Upper lobe of left lung (tissue), 6 donors: Measurements from ENCODE around the gene PLXNA2. TPM values are rescaled to one million over a fixed set of nuclear protein-coding genes. Genes with fewer than 3 reads are reported as not detected.

Experiments
- ATAC-seq, 2 donors: fragments of 200-7000 bp; cut with Tn5 transposase; one replicate each; pipeline ENCODE4 v1.9.1; 2022; ENCODE audit warnings: mild to moderate bottlenecking in 2 of 2, moderate library complexity in 2 of 2; ENCODE audit not compliant: low FRiP score in 2 of 2
- DNase-seq, 2 donors: peaks; one replicate each; pipeline ENCODE4 v3.0.0-alpha.2; 2019 to 2020
- H3K27ac ChIP-seq, 4 donors: fragments of 200-600 bp; sonication (generic); one replicate each; pipeline ENCODE4 v1.5.1; 2016 to 2019
- H3K27me3 ChIP-seq, 4 donors: fragments of 200-600 bp; sonication (generic); one replicate each; pipeline ENCODE4 v1.5.1; 2017 to 2019
- H3K36me3 ChIP-seq, 4 donors: fragments of 200-600 bp; sonication (generic); one replicate each; pipeline ENCODE4 v1.5.1; 2016 to 2019
- H3K4me1 ChIP-seq, 4 donors: fragments of 200-600 bp; sonication (generic); one replicate each; pipeline ENCODE4 v1.5.1; 2018 to 2019
- H3K4me3 ChIP-seq, 4 donors: fragments of 200-600 bp; sonication (generic); one replicate each; pipeline ENCODE4 v1.5.1; 2017 to 2019; ENCODE audit warnings: mild to moderate bottlenecking in 2 of 4, moderate library complexity in 1 of 4
- H3K9me3 ChIP-seq, 4 donors: fragments of 200-600 bp; sonication (generic); one replicate each; pipeline ENCODE4 v1.5.1; 2018 to 2019
- EP300 ChIP-seq, 4 donors: sonication (generic); formaldehyde crosslinking; IDR thresholded peaks; one replicate each; pipeline ENCODE4 v1.5.1; 2017; ENCODE audit warnings: antibody characterized with exemption in 4 of 4, control low read depth in 2 of 4
- POLR2A ChIP-seq, 4 donors: fragments of 450-650 bp; IDR thresholded peaks; one replicate each; pipeline ENCODE4 v1.5.1; 2016 to 2017; ENCODE audit warnings: antibody characterized with exemption in 4 of 4, mild to moderate bottlenecking in 2 of 4
- POLR2AphosphoS5 ChIP-seq, 2 donors: sonication (generic); formaldehyde crosslinking; IDR thresholded peaks; one replicate each; pipeline ENCODE4 v1.5.1; 2017; ENCODE audit warnings: antibody characterized with exemption in 2 of 2
- WGBS, 2 donors: methylation state at CpG; one replicate each; pipeline ENCODE4 v1.1.5; 2017 to 2018; 5-methylcytosine and 5-hydroxymethylcytosine counted together
- total RNA-seq, 6 donors: library from RNA; depleted of rRNA in 4 of 6; stranded (reverse); fragments of >200 nt in 4 of 6; gene quantifications; one replicate each; pipeline versions ENCODE4 v1.1.0 to v1.2.1, GENCODE V29; 2016 to 2021
- TF ChIP-seq, protein P1 (sequence below), 6 experiments: fragments of 450-650 bp in 4 of 6; fragments of 200-600 bp in 2 of 6; sonication (generic) in 2 of 6; IDR thresholded peaks; one replicate each; pipeline ENCODE4 v1.5.1; 2016 to 2019; ENCODE audit warnings: antibody characterized with exemption in 6 of 6
- donor health status: DM: no; HTN: no; CAD: no; lungs with moderate emphysema.
- donor health status: DM: no; HTN: yes; CAD: no; lungs with severe emphysema.

Gene PLXNA2
- total RNA-seq, 6 donors from 2014 or later, result 77.5 to 150 (median 101) TPM

- Histone ChIP-seq H3K4me1 (peaks cover 70 to 88% (median 77%) of the 10 kb centered on the region in 4 donors), H3K27me3 (no peaks in the 10 kb centered on the region), H3K4me3 (no peak overlapping the region), H3K36me3 (peaks cover 0 to 6% (median 0%) of the 10 kb centered on the region in 4 donors), H3K9me3 (no peaks in the 10 kb centered on the region), H3K27ac (peak overlapping the region in 3 of 4 donors; percentile 9 to 82 (median 10))
- DNase-seq, result no peak
- TF ChIP-seq EP300 (IDR thresholded peaks at IDR 0.05), result no peak
- 78 to 82% methylated on average over 8 of the region's 8 CpGs for WGBS, 2 donors
- no peak for ATAC-seq
Measured at GRCh38 chr1:208223136-208223535, 21.0 kb downstream of the PLXNA2 start.

DNA sequence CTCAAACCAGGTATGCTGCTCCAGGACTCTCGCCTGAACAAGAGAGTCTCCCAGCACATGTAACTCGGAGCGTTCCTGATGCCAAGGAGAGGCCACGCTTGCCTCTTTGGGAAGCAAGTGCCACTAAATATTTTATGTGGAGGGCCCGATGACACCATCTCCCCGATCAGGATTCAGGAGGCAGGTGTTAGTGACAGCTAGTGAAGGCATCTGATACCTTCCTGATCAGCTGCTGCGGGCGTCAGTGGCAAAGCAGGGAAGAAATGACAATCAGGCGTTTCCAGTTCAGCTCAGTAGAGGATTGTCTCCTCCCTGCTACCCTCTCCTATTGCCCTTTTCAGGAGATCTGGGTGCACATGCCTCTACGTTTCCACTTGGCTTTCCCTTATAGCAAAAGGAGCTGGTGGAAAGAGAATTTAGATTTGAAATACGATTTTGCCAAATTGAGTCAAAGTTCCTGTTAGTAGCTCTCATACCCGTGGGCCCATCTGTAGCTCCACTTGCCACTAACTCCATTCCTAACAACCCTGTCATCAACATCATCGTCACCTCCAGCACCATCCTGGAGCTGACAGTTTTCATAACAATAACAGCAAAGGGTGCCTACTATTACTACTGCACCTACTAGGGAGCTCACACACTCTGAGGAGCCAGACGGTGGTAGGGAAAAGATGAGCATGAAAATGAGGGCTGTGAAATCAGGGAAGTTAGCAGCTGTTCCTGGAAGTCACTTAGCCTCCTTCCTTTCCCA is 21.6 kb downstream of the PLXNA2 start:
- ATAC-seq (no peak), DNase-seq (no peak)
- no peak overlapping the region for H3K4me3 ChIP-seq
- no peaks in the 10 kb centered on the region for H3K27me3 ChIP-seq
- TF ChIP-seq, protein P1, sequence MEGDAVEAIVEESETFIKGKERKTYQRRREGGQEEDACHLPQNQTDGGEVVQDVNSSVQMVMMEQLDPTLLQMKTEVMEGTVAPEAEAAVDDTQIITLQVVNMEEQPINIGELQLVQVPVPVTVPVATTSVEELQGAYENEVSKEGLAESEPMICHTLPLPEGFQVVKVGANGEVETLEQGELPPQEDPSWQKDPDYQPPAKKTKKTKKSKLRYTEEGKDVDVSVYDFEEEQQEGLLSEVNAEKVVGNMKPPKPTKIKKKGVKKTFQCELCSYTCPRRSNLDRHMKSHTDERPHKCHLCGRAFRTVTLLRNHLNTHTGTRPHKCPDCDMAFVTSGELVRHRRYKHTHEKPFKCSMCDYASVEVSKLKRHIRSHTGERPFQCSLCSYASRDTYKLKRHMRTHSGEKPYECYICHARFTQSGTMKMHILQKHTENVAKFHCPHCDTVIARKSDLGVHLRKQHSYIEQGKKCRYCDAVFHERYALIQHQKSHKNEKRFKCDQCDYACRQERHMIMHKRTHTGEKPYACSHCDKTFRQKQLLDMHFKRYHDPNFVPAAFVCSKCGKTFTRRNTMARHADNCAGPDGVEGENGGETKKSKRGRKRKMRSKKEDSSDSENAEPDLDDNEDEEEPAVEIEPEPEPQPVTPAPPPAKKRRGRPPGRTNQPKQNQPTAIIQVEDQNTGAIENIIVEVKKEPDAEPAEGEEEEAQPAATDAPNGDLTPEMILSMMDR (IDR thresholded peaks at IDR 0.05), result no peak
- no peak for TF ChIP-seq POLR2AphosphoS5 (IDR thresholded peaks at IDR 0.05)
- TF ChIP-seq POLR2A (IDR thresholded peaks at IDR 0.05), result no peak
- no peak for TF ChIP-seq EP300 (IDR thresholded peaks at IDR 0.05)
- peaks cover 0 to 8% (median 2%) of the 10 kb centered on the region in 4 donors for H3K36me3 ChIP-seq
- WGBS, 2 donors, result 79 to 83% methylated on average over 12 to 14 of the region's 14 CpGs
- no peaks in the 10 kb centered on the region for H3K9me3 ChIP-seq
- H3K27ac ChIP-seq, result peak overlapping the region; percentile 9 to 82 (median 45)
- peaks cover 70 to 88% (median 75%) of the 10 kb centered on the region in 4 donors for H3K4me1 ChIP-seq

DNA sequence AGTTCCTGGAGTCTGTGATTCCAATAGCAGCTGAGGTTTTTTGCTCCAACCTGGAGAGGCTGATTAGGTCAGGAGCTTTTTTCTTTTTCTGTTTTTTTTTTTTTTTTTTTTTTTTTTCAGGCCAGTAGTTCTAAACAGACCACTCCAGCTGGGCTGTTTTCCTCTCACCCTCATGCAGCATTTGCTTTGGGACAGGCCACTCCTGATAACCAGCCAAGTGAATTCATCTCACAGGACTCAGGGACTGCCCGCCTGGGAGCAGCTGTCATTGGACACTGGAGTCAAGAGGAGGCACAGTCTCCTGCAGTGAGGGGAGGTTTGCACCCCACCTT is 22.9 kb downstream of the PLXNA2 start:
- peaks cover 63 to 82% (median 68%) of the 10 kb centered on the region in 4 donors for H3K4me1 ChIP-seq
- peaks cover 7 to 21% (median 15%) of the 10 kb centered on the region in 4 donors for H3K36me3 ChIP-seq
- peak in 1 of 2 donors; percentile 39 for ATAC-seq
- no peaks in the 10 kb centered on the region for H3K27me3 ChIP-seq
- H3K27ac ChIP-seq, result peak overlapping the region; percentile 73 to 85 (median 81)
- TF ChIP-seq POLR2AphosphoS5 (IDR thresholded peaks at IDR 0.05), result peak in 1 of 2 donors; percentile 54
- no peak for TF ChIP-seq EP300 (IDR thresholded peaks at IDR 0.05)
- H3K4me3 ChIP-seq, result no peak overlapping the region
- no peak for DNase-seq
- no peaks in the 10 kb centered on the region for H3K9me3 ChIP-seq
- WGBS, 2 donors, result 53 to 67% methylated on average over 1 of the region's 1 CpG

DNA sequence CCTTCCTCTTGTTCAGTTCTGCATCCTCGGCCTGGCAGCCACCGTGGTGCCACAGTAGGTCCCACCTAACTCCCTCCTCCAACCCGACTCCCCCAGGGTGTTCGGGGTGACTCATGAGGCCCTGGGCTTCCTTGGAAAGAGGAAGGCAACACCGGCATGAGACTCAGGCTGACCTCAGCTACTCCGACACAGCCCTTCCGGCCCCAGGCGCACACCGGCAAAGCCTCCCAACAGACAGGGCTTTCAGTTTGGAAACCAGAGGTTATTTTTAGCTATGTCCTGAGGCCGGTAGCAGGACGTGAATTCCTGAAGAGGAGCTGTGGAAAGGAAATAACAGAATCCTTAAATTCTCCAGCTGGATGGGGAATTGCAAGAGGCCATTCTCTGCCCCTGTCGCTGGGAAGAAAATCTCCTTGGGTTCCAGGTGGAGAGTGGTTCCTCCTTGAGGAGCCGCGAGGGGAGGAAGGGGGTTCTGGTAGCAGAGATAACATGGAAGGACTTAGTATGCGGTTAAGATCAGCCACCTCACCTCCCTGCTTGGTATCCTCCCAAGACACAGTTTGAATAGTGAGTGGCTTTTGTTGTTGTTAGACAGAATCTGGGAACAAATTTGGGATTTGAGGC is 24.4 kb downstream of the PLXNA2 start:
- DNase-seq (peak; percentile 73 to 74), ATAC-seq (peak; percentile 58 to 76)
- Histone ChIP-seq H3K9me3 (no peaks in the 10 kb centered on the region), H3K27me3 (no peaks in the 10 kb centered on the region), H3K4me3 (peak overlapping the region in 1 of 4 donors; percentile 1), H3K36me3 (peaks cover 7 to 33% (median 24%) of the 10 kb centered on the region in 4 donors), H3K27ac (peak overlapping the region; percentile 73 to 85 (median 81)), H3K4me1 (peaks cover 57 to 78% (median 73%) of the 10 kb centered on the region in 4 donors)
- WGBS, 2 donors, result 29 to 31% methylated on average over 11 to 15 of the region's 15 CpGs
- TF ChIP-seq POLR2AphosphoS5 (IDR thresholded peaks at IDR 0.05) (peak; percentile 78 to 82), POLR2A (IDR thresholded peaks at IDR 0.05) (no peak), EP300 (IDR thresholded peaks at IDR 0.05) (peak in 1 of 4 donors; percentile 58)

DNA sequence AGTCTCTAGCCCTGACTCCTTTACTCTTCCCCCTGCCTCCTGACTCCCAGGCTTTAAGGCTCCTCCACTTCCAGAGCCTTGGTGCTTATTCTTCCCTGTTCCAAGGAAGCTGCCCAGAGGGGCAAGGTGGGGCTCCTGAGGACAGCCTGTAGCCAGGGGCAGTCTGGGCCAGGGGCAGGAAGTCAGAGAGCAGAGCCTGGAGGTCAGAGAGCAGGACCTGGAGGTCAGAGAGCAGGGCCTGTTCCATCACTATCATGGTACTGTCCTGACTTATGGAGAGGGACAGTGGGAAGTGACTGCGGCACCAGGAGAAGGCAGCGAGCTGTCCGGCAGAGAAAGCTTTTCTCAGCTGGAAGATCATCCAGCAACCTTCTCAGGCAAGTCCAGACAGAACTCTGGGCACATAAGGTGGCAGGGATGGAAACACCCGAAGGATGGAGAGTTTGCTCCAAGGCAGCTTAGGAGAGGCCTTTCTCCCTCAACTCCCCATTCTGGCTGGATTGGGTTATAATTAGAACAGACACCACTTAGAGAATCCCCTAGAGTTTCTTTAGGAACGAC is 25.0 kb downstream of the PLXNA2 start:
- Histone ChIP-seq H3K27ac (peak overlapping the region; percentile 73 to 85 (median 81)), H3K4me1 (peaks cover 57 to 83% (median 78%) of the 10 kb centered on the region in 4 donors), H3K9me3 (no peaks in the 10 kb centered on the region), H3K4me3 (no peak overlapping the region), H3K27me3 (no peaks in the 10 kb centered on the region), H3K36me3 (peaks cover 7 to 36% (median 24%) of the 10 kb centered on the region in 4 donors)
- no peak for DNase-seq
- WGBS, 2 donors, result 64 to 70% methylated on average over 4 to 5 of the region's 5 CpGs
- TF ChIP-seq, protein P1 (IDR thresholded peaks at IDR 0.05), result no peak
- TF ChIP-seq POLR2A (IDR thresholded peaks at IDR 0.05), result no peak
- TF ChIP-seq POLR2AphosphoS5 (IDR thresholded peaks at IDR 0.05), result no peak
- TF ChIP-seq EP300 (IDR thresholded peaks at IDR 0.05), result no peak
- ATAC-seq, result no peak
